Activated CD8-positive, alpha-beta memory T cell treated with anti-CD3 and anti-CD28 coated beads for 36 hours (primary cell): ENCODE data around the gene POLE4. TPM values are rescaled to one million over a fixed set of nuclear protein-coding genes. Genes with fewer than 3 reads are reported as not detected.

Experiments used
- CTCF ChIA-PET: fragments of 350-600 bp; sonication (Branson Sonifier 250); formaldehyde crosslinking; loops from one replicate; lab custom pipeline; 2021; ENCODE audit warnings: antibody characterized with exemption; lab: Charles Lee
- POLR2A ChIA-PET: fragments of 350-600 bp; sonication (Branson Sonifier 250); formaldehyde crosslinking; loops from one replicate; lab custom pipeline; 2021; ENCODE audit warnings: antibody characterized with exemption; lab: Charles Lee
- total RNA-seq, 2 experiments: library from RNA; stranded (reverse); gene quantifications; one replicate each; pipeline ENCODE4 v1.2.3, GENCODE V29; 2021

POLE4 gene
- total RNA-seq, 2 experiments from 2014 or later, result 68.0 to 72.8 TPM

- POLR2A ChIA-PET, result no interaction called here
- CTCF ChIA-PET, result no interaction called here
Measured at GRCh38 chr2:74983631-74984392, 25.4 kb downstream of the POLE4 start.

GRCh38 chr2:74984947-74985637 is 26.6 kb downstream of the POLE4 start:
- POLR2A ChIA-PET, result no interaction called here
- CTCF ChIA-PET, result interaction anchor here (0.6 to 0.9 kb wide), 2 partner anchors 9 to 20 kb away, joined by 3 to 5 read pairs; no protein-coding TSS in a partner anchor

GRCh38 chr2:74985978-74986609 is 27.7 kb downstream of the POLE4 start:
- ChIA-PET CTCF (no interaction called here), POLR2A (no interaction called here)

- ChIA-PET CTCF (no interaction called here), POLR2A (no interaction called here)
Measured at GRCh38 chr2:74991977-74992376, 33.5 kb downstream of the POLE4 start.

GRCh38 chr2:74999468-74999867 is 41.0 kb downstream of the POLE4 start:
- CTCF ChIA-PET, result no interaction called here
- POLR2A ChIA-PET, result no interaction called here

GRCh38 chr2:75002007-75002406 is 43.6 kb downstream of the POLE4 start:
- CTCF ChIA-PET, result no interaction called here
- POLR2A ChIA-PET, result no interaction called here

GRCh38 chr2:75003276-75003675 is 44.8 kb downstream of the POLE4 start:
- ChIA-PET CTCF (no interaction called here), POLR2A (no interaction called here)

GRCh38 chr2:75003773-75004172 is 45.3 kb downstream of the POLE4 start:
- POLR2A ChIA-PET, result no interaction called here
- CTCF ChIA-PET, result no interaction called here

- POLR2A ChIA-PET, result no interaction called here
- CTCF ChIA-PET, result no interaction called here
Measured at GRCh38 chr2:75006041-75006440, 47.6 kb downstream of the POLE4 start.

- POLR2A ChIA-PET, result no interaction called here
- CTCF ChIA-PET, result no interaction called here
Measured at GRCh38 chr2:75007061-75007460, 48.6 kb downstream of the POLE4 start.

GRCh38 chr2:75007819-75008218 is 49.4 kb downstream of the POLE4 start:
- ChIA-PET POLR2A (no interaction called here), CTCF (no interaction called here)

GRCh38 chr2:75010571-75010970 is 52.1 kb downstream of the POLE4 start:
- ChIA-PET CTCF (no interaction called here), POLR2A (no interaction called here)

- ChIA-PET POLR2A (no interaction called here), CTCF (no interaction called here)
Measured at GRCh38 chr2:75012080-75012479, 53.6 kb downstream of the POLE4 start.

- ChIA-PET CTCF (no interaction called here), POLR2A (interaction anchor here (0.5 kb wide), 1 partner anchor 9 kb away, joined by 3 read pairs; no protein-coding TSS in a partner anchor)
Measured at GRCh38 chr2:75018162-75018561, 59.7 kb downstream of the POLE4 start.

Other genes starting within 250 kb of the POLE4 start
- 100 to 1,000 TPM; 104 to 107 TPM for gene HK2, start 124.5 kb upstream of the POLE4 start, total RNA-seq
- gene TACR1, start 240.9 kb downstream of the POLE4 start, total RNA-seq, result not detected